ENCODE measurements around the gene SLC44A3. TPM values are rescaled to one million over a fixed set of nuclear protein-coding genes. Genes with fewer than 3 reads are reported as not detected.

SLC44A3 gene
- total RNA-seq, 1 donor from 2014 or later: not detected

GRCh38 chr1:94895518-94895917 is 75.4 kb downstream of the SLC44A3 start:
- POLR2A ChIA-PET: no interaction called here
- Mint-ChIP-seq H3K27me3 (peaks cover 3% of the 10 kb centered on the region), H3K4me1 (no peaks in the 10 kb centered on the region), H3K36me3 (ENCODE audit: low read depth) (no peaks in the 10 kb centered on the region), H3K4me3 (no peak overlapping the region), H3K9me3 (no peaks in the 10 kb centered on the region), H3K27ac (no peak overlapping the region)
- DNase-seq: no peak
- ATAC-seq (ENCODE audit: low read depth): no peak
- TF ChIP-seq CTCF (IDR thresholded peaks at IDR 0.05): no peak
- intact Hi-C loops (cut with micrococcal nuclease): no loop called here
- CTCF ChIA-PET: no interaction called here

GRCh38 chr1:94898491-94899385 is 78.6 kb downstream of the SLC44A3 start:
- no peak for ATAC-seq (ENCODE audit: low read depth)
- no peaks in the 10 kb centered on the region for H3K9me3 Mint-ChIP-seq
- H3K27me3 Mint-ChIP-seq: peaks cover 3% of the 10 kb centered on the region
- DNase-seq: no peak
- TF ChIP-seq CTCF (IDR thresholded peaks at IDR 0.05): no peak
- POLR2A ChIA-PET: no interaction called here
- intact Hi-C loops (cut with micrococcal nuclease): no loop called here
- no peak overlapping the region for H3K27ac Mint-ChIP-seq
- no peak overlapping the region for H3K4me3 Mint-ChIP-seq
- no peaks in the 10 kb centered on the region for H3K4me1 Mint-ChIP-seq
- CTCF ChIA-PET: interaction anchor here (1.5 kb wide), 1 partner anchor 8 kb away, joined by 3 read pairs; no protein-coding TSS in a partner anchor
- no peaks in the 10 kb centered on the region for H3K36me3 Mint-ChIP-seq (ENCODE audit: low read depth)

- ChIA-PET POLR2A (no interaction called here), CTCF (no interaction called here)
- Mint-ChIP-seq H3K4me3 (no peak overlapping the region), H3K27me3 (peaks cover 4% of the 10 kb centered on the region), H3K4me1 (no peaks in the 10 kb centered on the region), H3K27ac (no peak overlapping the region), H3K9me3 (no peaks in the 10 kb centered on the region), H3K36me3 (ENCODE audit: low read depth) (no peaks in the 10 kb centered on the region)
- ATAC-seq (ENCODE audit: low read depth): no peak
- intact Hi-C loops (cut with micrococcal nuclease): no loop called here
- no peak for DNase-seq
- TF ChIP-seq CTCF (IDR thresholded peaks at IDR 0.05): no peak
These were observed 79.6 kb downstream of the SLC44A3 start for GRCh38 chr1:94899756-94900155.

- ATAC-seq (ENCODE audit: low read depth): no peak
- H3K36me3 Mint-ChIP-seq (ENCODE audit: low read depth): no peaks in the 10 kb centered on the region
- no peaks in the 10 kb centered on the region for H3K4me1 Mint-ChIP-seq
- no peak overlapping the region for H3K27ac Mint-ChIP-seq
- intact Hi-C loops (cut with micrococcal nuclease): no loop called here
- TF ChIP-seq CTCF (IDR thresholded peaks at IDR 0.05): no peak
- no peaks in the 10 kb centered on the region for H3K9me3 Mint-ChIP-seq
- no peak overlapping the region for H3K4me3 Mint-ChIP-seq
- ChIA-PET POLR2A (no interaction called here), CTCF (no interaction called here)
- no peak for DNase-seq
- peaks cover 4% of the 10 kb centered on the region for H3K27me3 Mint-ChIP-seq
These were observed 81.7 kb downstream of the SLC44A3 start for GRCh38 chr1:94901841-94902240.

GRCh38 chr1:94903280-94904009 is 83.3 kb downstream of the SLC44A3 start:
- ATAC-seq (ENCODE audit: low read depth) (no peak), DNase-seq (no peak)
- CTCF ChIA-PET: no interaction called here
- intact Hi-C loops (cut with micrococcal nuclease): no loop called here
- Mint-ChIP-seq H3K9me3 (no peaks in the 10 kb centered on the region), H3K4me1 (no peaks in the 10 kb centered on the region), H3K27ac (no peak overlapping the region), H3K36me3 (ENCODE audit: low read depth) (no peaks in the 10 kb centered on the region), H3K27me3 (peaks cover 4% of the 10 kb centered on the region), H3K4me3 (no peak overlapping the region)
- POLR2A ChIA-PET: no interaction called here
- no peak for TF ChIP-seq CTCF (IDR thresholded peaks at IDR 0.05)
